Dedifferentiated amniotic fluid mesenchymal stem cell (primary cell): ENCODE data around the gene TMF1.

Experiments used
- DNase-seq: peaks from one replicate; pipeline ENCODE4 v3.0.0-alpha.2; 2016; ENCODE audit errors: extremely low spot score

Gene TMF1, protein sequence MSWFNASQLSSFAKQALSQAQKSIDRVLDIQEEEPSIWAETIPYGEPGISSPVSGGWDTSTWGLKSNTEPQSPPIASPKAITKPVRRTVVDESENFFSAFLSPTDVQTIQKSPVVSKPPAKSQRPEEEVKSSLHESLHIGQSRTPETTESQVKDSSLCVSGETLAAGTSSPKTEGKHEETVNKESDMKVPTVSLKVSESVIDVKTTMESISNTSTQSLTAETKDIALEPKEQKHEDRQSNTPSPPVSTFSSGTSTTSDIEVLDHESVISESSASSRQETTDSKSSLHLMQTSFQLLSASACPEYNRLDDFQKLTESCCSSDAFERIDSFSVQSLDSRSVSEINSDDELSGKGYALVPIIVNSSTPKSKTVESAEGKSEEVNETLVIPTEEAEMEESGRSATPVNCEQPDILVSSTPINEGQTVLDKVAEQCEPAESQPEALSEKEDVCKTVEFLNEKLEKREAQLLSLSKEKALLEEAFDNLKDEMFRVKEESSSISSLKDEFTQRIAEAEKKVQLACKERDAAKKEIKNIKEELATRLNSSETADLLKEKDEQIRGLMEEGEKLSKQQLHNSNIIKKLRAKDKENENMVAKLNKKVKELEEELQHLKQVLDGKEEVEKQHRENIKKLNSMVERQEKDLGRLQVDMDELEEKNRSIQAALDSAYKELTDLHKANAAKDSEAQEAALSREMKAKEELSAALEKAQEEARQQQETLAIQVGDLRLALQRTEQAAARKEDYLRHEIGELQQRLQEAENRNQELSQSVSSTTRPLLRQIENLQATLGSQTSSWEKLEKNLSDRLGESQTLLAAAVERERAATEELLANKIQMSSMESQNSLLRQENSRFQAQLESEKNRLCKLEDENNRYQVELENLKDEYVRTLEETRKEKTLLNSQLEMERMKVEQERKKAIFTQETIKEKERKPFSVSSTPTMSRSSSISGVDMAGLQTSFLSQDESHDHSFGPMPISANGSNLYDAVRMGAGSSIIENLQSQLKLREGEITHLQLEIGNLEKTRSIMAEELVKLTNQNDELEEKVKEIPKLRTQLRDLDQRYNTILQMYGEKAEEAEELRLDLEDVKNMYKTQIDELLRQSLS

DNA sequence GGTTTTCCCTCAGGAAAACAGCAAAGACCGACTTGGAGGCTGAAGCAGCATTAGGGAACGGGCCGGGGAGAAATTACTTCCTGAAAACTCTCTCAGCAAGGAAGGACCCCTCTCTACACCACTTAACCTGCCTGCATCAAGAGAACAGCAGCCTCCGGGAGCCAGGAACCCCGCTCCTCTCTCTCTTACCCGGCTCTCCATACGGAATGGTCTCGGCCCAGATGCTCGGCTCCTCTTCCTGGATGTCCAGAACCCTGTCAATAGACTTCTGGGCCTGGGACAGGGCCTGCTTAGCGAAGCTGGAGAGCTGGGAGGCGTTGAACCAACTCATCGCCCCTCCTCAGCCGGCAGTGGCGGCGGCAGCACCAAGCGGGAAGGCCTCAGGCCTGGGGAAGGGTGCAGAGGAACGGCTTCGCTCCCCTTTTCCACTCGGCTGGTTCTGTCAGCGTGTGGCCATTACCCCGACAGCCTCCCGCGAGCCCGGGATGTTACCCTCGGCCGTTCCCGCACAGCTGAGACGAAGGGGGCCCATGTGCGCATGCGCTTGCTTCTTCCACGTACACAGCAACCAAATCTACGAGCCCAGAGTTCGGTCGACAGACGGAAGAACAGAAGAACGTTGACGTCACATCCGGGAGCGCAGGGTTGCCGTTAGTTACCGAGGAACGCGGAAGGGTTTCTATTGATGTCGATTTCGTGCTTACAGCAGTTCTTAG lies at the start of gene TMF1:
TMF1 (minus strand) TSS at position 578 of the 716 bp plus-strand sequence; CDS start at position 331, 247 bp downstream.
- DNase-seq = peak; percentile 100

DNA sequence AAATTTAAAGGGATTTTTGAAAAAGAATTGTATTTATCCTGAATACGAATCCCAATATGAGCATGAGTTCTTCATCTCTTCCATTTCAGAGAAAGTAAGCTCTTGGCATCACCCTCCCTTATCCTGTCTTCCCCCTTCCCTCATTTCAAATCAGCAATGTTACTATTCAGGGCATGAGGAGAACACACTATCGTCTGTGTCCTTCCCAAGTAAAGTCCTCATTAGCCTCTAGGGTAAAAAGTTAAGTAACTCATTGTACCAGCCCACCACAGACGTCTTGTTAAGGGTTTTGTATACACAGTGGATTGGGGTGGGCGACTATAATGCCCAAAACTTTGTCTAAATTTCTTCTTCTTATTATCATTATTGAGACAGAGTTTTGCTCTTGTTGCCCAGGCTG lies 47.4 kb upstream of the TMF1 start:
- DNase-seq = no peak

DNA sequence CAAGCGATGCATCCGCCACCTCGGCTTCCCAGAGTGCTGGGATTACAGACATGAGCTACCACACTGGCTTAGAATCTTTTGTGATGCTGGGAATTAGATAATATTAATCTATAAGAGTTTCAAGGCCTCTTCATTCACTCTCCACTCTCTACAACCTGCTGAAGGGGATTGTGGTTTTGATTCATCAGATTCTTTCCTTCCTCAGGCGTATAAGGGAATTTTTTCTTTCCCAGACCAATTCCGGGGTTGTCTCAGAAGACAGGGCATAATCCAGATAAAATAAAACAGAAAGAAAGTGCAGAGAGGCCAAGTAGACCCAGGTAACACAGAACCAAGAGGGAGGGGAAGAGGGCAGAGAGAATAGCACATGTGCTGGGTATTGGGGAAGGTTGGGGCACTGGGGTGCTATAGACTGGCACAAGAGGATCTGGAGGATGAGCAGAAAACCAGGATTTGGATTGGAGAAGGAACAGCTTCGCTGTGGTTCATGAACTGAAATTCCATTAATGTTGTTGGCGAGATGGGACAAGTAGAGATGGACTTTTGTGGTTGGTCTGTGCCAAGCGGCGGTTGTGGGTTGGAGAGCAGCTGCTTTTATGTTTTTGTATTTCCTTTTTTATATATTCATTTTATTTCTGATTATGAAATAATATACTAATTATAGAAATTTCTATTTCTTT lies 45.4 kb upstream of the TMF1 start:
- DNase-seq = no peak

DNA sequence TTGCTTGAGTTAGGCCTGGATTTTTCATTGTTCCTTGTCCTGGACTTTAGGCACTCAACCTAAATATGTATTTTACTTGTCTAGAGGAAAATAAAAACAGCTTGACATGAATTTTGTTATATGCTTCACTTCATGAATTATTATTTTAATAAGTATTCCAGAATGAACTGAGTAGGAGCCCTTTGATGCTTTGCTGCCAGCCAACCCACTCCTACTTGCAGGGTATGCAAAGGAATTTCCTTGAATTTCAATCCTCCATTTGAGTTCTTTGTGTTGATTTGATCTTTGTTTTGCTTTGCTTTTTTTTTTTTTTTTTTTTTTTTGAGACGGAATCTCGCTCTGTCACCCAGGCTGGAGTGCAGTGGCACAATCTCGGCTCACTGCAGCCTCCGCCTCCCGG lies 44.2 kb upstream of the TMF1 start:
- no peak for DNase-seq

DNA sequence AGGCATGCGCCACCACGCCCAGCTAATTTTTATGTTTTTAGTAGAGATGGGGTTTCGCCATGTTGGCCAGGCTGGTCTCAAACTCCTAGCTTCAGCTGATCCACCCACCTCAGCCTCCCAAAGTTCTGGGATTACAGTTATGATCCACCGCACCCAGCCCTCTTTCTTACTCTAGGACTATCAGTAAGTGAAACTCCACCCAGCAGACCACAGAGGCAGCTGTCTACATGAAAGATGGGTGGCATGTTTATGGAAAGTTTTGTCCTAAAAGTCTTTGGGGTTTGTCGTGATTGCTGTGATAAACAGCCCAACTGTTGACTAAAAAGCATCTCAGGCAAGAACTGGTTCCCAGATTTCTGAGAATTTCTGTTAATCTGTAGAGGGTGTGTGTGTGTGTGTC lies 43.5 kb upstream of the TMF1 start:
- DNase-seq = no peak

DNA sequence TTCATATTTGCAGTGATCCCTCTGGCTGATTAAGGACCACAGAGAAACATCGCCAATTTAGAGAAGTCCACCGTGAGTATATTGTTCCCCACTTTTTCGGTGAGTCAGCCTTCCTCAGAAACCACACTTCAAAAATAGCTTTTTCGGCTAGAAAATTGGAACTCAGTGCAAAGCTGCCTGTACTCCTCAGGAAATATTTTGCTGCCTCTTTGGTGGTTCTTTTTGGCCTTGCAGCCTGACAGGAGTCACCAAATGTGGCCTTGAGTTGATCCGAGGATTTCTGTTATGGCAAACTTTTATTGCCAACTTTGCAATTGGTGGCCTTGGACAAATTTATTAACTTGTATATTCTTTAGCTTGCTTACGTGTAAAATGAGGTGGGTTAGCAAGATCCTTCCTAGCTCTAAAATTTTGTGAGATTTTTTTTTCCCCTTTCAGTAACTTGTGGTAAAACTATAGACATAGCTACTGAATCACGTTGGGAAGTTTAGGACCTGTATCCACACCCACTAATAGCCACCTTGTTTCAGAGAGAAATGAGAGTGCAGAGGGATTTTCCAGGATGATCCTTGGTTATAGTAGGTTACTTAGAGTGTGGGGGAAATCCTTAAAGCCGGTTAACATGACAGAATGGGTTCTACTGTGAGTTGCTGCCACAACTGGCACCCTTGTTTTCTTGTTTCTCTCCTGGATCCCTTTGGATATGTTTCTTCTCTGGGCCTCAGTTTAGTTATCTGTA lies 42.5 kb upstream of the TMF1 start:
- DNase-seq = peak; percentile 31

DNA sequence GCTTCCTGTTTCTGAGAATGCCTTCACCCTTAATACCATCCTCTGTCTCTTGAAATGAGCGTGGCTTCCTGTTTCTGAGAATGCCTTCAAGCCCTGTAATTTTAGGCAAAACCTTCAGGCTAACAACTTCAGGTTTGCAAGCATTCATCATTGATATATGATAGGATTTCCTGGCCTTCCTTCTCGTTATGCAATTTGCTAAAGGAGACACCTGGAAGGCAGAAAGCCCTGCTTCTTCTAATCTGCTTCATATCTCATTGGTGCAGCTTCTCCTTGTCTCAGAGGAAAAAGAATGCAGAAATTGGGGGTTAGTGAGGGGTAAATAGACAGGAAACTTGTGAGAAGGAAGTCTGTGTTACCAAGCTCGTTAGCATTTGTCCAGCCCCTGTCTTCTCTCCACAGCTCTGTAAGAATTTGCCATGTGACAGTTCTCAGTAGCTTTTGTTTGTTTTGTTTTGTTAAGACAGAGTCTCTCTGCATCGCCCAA lies 39.9 kb upstream of the TMF1 start:
- no peak for DNase-seq

DNA sequence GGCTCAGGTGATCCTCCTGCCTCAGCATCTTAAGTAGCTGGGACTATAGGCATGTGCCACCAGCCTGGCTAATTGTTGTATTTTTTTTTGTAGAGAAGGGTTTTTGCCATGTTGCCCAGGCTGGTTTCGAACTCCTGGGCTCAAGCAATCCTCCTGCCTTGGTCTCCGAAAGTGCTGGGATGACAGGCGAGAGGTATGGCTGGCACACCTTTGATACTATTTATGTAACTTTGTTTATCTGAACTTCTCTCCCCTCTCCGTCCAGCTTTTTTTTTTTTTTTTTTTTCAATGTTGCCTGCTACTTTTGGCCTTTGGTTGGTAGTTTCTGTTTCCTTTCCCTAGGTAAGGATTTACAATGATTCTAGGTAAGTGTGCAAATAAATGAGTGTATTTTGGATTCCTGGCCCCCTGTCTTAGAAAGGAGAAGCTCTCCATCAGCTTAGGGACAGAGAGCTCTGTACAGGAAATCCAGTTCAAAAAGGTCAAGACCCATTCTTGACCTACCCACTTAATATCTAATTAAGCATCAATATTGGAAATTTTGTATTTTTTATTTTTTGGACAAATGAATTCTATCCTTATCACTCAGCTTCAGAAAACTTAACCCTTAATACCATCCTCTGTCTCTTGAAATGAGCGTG lies 39.4 kb upstream of the TMF1 start:
- DNase-seq = no peak

DNA sequence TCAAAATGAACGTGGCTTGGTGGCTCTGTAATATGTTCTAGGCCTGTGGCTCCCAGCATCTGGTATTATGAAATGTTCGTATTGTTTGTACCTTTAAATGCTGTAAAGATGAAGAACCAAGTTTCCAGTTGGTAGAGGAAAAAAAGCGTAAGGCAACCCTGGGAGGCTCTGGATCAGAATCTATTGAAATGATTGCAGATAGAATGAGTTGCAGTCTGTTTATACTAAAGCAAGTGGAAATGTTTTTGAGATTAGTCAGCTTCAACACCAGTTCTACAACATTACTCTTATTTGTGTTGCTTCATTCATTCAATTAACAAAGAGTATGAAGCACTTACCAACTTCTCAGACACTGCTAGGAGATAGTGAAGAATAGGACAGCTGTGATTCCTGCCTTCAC lies 37.9 kb upstream of the TMF1 start:
- DNase-seq = peak; percentile 64

DNA sequence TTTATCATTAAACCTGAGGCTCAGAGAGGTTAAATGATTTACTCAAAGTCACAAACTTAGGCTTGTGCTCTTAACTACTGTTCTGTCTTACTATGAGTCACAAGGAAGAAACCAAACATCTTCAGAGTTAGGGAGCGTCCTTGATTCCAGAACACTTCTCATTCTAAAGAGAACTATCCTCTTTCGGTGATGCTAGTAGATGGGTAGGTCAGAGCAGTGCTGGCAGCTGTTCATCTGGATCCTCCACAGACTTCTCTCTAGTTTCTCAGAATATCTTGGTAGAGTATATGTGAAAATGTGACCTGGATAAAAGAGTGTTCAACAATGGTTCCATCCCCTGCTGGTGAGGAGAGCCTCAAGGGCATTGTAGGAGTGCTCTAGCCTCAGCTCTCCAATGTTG lies 35.9 kb upstream of the TMF1 start:
- DNase-seq = no peak

DNA sequence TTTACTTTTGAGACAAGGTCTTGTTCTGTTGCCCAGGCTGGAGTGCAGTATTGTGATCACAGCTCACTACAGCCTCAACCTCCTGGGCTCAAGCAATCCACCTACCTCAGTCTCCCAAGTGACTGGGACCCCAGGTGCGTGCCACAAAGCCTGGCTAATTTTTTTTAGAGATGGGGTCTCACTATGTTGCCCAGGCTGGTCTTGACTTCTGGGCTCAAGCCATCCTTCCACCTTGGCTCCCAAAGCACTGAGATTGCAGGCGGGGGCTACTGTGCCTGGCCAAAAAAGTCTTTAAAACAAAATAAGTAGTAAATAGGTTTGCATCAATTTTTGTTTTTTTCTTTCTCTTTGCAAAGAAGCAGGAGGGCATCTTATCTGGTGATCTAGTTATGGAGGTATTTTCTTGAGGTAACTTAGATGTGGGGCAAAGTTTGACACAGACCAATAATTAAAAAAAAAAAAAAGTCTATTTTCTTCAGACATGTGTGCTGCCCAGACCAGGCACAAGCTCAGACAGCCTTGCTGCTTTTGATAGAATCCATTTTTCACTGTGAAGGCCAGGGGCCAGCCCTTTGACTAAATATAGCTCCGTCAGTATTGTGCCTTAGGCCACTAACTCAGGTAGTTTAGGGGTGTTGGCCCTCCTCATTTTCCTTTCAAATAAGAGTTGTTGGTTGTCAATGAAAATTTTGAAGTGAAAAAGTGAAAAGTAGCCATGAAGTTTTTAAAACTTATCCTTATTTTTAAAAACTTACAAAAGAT lies 35.1 kb upstream of the TMF1 start:
- no peak for DNase-seq

DNA sequence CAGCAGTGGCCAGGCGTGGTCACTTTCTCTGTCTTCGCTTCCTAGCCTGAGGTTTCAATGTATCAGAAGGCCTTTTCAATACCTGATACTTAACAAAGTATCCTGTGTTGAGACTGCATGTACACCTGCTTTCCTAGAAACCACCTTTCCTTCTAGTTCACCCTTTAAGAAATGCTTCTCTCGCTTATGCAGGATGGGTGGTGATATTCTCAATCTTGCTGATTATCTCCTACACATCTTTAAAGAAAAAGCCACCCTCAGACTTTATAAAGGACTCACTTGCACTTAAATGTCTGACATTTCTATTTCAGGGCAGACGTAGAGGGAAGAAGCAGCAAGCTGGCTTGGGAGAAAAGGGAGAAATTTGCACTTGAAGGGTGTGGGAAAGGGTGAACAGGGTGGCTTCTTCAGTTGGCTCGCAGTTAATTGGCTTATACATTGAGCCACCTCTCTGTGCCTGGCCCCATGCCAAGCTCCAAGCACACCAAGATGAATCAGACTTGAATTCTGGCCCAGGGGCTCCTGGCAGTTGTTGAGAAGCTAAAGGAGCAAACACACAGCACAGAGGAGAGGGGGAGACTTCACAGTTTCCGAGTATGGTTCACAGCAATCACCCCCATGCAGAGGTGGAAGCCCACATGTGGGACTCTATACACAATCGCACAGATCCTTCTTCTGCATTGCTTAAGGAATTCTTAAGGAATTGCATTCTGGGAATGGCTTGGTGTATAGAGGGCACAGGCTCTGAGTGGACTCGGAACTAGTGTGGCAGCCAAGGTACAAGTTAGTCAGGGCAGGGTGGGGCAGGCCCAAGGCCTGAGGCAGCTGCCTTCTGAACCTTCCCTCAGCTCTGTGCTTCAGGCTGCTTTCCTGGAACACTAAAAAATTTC lies 33.9 kb upstream of the TMF1 start:
- DNase-seq = peak; percentile 67

DNA sequence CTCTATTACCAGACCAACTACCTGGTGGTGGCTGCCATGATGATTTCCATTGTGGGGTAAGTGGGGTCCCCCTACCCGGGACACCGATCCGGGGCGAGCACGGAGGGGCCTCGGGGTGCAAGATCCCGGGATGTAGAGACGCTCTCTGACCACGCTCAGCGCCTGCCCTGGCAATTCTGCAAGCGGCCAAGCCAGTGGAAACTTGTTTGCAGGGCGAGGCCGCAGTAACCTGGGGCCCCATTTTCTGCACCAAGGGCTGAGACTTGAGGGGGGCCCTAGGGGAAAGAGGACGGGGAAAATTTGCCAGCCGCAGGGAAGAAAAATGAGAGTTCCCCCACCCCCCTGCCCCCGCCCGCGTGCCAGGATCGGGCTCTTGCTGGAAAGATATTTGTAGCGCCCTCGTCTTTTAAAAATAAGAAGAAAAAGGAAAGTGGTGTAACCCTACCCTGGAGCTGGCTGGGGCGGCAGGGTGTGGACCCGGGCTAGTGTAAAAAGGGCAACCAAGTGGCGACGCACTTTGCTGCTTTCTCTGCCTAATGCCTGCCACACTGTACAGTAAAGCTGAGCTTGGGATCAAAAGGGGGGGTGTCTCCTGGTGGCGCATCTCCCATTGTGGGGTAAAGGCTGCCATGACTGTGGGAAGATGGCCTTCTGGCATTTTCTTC lies 33.2 kb upstream of the TMF1 start:
- peak; percentile 44 for DNase-seq

DNA sequence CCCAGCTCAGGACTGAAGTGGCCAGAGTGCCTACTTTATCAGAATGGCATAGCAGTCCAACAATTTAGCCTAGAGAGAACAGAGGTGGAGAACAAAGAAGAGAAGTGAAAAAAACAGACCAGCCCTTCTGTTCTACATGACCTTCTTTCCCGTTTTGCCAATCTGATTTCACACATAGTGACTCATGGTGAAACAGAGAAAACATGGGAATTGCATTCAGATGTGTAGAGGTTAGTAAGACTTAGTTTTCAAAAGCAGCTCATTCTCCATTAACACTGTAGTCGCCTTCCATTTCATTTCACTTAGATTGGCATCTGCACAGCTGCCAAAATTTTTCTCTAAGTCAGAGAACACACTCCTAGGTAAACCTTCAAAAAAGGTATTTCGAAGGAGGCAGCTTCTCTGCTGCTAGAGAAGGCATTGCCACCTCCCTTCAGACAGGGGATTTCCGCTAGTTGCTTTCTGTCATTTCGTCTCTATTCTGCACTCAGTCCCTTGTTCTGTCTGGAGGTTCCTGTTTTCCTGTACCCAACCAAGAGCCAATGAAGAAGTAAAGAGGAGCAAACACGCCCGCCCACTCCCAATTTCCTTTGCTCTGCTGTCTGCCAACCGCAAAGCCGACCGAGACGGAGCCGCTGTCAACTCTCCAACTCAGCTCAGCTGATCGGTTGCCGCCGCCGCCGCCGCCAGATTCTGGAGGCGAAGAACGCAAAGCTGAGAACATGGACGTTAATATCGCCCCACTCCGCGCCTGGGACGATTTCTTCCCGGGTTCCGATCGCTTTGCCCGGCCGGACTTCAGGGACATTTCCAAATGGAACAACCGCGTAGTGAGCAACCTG lies 32.4 kb upstream of the TMF1 start, which contains the start of gene ARL6IP5:
ARL6IP5 (plus strand) TSS at position 612 of the 842 bp plus-strand sequence; CDS start at position 723, 111 bp downstream.
- DNase-seq = peak; percentile 90

DNA sequence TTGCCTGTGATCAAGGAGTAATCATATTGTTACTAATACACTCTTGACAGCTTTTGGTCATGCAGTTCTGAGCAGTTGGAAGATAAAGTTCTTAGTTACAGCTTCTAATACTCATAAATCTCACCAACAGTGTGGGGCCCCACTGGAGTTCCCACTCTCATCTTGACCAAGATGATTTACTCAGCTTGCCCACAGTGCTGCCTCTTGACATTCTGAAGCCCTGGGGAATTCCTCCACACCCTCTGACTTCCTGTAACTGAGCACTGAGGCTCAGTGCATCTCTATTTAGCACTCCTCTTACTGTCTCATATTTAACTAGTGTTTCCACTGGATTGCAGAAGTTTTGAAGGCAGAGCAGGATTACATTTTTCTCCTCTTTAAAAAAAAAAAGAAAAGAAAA lies 30.7 kb upstream of the TMF1 start:
- peak; percentile 84 for DNase-seq

DNA sequence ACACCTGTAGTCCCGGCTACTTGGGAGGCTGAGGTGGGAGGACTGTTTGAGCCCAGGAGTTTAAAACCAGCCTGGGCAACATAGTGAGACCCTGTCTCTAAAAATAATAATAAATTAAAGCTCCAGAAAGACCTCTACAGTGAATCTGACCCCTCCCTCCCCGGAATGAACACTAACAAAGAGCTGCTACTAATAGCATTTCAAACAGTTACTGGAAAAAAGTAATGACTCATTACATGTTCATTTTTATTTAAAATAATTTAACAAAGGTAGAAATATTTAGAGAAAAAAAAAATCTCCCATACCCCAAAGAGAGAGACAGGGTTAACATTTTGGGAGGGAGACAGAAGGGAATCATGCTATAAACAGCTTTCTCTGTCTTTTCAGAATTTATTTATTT lies 30.2 kb upstream of the TMF1 start:
- no peak for DNase-seq
